ENCODE data around the gene COL18A1. TPM values are rescaled to one million over a fixed set of nuclear protein-coding genes. Genes with fewer than 3 reads are reported as not detected.

COL18A1 gene
- total RNA-seq, 3 donors from 2014 or later (not counting 1 experiment from before 2014, with no cell fraction given): 12.3 to 22.3 (median 12.7) TPM

DNA sequence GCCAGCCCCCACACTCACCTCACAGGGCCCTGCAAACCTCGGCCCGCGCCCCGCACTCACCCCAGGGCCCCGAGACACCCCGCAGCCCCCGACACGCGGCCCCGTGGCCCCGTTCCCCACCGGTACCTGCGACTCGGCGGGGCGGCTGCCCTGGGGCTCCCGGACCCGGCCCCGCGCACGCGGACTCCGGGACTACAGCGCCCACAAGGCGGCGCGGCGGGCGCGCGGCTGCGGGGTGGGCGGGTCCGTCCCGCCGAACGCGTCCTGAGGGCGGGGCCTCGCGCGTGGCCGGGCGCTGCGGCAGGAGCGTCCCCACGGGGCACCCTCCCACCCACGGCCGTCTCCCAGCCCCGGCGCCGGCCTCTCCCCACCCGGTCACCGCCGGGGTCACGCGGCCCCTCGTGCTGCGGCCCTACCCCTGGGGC, 137.3 kb downstream of the COL18A1 start, which contains the start of gene SLC19A1:
Gene SLC19A1, minus strand, starts transcription at position 199 of the 425 bp plus-strand sequence. CDS start 4,481 bp downstream, outside the sequence.
- H3K36me3 Mint-ChIP-seq: no peaks in the 10 kb centered on the region
- under 1% methylated on average over 59 of the region's 59 CpGs for WGBS (ENCODE audit: insufficient coverage)
- H3K27ac ChIP-seq (ENCODE audit: low read length): no peak within 1 kb of the TSS
- no peaks in the 10 kb centered on the region for H3K9me3 Mint-ChIP-seq
- no peaks in the 10 kb centered on the region for H3K27me3 ChIP-seq (ENCODE audit: control insufficient read depth, insufficient read depth, low read length)
- DNase-seq: peak; percentile 72 to 88
- peak within 1 kb of the TSS; percentile 80 for H3K4me3 Mint-ChIP-seq
- intact Hi-C loops (cut with micrococcal nuclease): no loop called here
- H3K4me3 ChIP-seq (ENCODE audit: low read length): peak within 1 kb of the TSS; percentile 27
- ATAC-seq: peak; percentile 89 to 93 (median 90)
- no peaks in the 10 kb centered on the region for H3K9me3 ChIP-seq (ENCODE audit: control insufficient read depth, insufficient read depth, low read length)
- TF ChIP-seq, protein P1, sequence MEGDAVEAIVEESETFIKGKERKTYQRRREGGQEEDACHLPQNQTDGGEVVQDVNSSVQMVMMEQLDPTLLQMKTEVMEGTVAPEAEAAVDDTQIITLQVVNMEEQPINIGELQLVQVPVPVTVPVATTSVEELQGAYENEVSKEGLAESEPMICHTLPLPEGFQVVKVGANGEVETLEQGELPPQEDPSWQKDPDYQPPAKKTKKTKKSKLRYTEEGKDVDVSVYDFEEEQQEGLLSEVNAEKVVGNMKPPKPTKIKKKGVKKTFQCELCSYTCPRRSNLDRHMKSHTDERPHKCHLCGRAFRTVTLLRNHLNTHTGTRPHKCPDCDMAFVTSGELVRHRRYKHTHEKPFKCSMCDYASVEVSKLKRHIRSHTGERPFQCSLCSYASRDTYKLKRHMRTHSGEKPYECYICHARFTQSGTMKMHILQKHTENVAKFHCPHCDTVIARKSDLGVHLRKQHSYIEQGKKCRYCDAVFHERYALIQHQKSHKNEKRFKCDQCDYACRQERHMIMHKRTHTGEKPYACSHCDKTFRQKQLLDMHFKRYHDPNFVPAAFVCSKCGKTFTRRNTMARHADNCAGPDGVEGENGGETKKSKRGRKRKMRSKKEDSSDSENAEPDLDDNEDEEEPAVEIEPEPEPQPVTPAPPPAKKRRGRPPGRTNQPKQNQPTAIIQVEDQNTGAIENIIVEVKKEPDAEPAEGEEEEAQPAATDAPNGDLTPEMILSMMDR (IDR thresholded peaks at IDR 0.05): peak; percentile 54
- no peaks in the 10 kb centered on the region for H3K36me3 ChIP-seq (ENCODE audit: control insufficient read depth, insufficient read depth, low read length)
- H3K4me1 Mint-ChIP-seq: peaks cover 0 to 4% of the 10 kb centered on the region in 2 donors
- H3K4me1 ChIP-seq (ENCODE audit: control insufficient read depth, insufficient read depth, low read length): peaks cover 20% of the 10 kb centered on the region
- peak within 1 kb of the TSS in 1 of 2 donors; percentile 29 for H3K27ac Mint-ChIP-seq
- H3K27me3 Mint-ChIP-seq (ENCODE audit: low read depth in 2 of 2): no peaks in the 10 kb centered on the region

DNA sequence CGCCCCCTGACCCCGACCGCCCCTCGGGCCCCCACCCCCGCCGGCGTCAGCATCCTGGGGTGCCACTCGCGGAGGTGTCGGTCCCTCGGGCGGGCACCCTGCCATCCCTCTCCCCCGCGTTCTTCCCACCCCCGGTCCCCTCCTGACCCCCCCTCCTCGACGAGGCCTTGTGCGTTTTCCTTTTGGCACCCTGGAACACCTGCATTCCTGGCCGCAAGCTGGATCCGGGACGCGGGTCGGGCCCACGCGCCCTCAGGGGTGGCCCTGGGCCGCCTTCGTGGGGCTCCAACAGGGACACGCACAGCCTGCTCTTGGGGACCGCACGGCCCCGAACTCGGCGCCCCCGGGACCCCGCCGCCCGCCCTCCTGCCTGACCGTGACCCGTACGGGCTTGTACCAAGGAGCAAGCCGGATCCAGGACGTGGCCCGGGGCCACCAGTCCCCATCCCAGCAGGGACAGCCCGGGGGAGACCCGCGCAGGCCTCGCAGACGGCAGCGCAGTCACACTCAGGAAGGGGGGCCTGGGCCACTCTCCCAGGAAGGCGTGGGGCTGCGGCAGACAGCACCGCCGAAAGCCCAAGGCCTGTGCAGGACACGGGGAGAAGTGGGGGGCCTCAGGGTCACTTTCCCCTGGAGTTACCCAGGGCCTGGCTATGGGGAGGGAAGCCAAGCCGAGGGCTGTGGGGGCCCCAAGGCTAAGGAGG, 137.9 kb downstream of the COL18A1 start:
- Mint-ChIP-seq H3K36me3 (no peaks in the 10 kb centered on the region), H3K4me1 (peaks cover 0 to 4% of the 10 kb centered on the region in 2 donors), H3K27ac (peak overlapping the region in 1 of 2 donors; percentile 29), H3K4me3 (peak overlapping the region; percentile 25), H3K27me3 (ENCODE audit: low read depth in 2 of 2) (no peaks in the 10 kb centered on the region), H3K9me3 (no peaks in the 10 kb centered on the region)
- DNase-seq (peak in 1 of 2 donors; percentile 15), ATAC-seq (no peak)
- intact Hi-C loops (cut with micrococcal nuclease): no loop called here
- Histone ChIP-seq H3K4me1 (ENCODE audit: control insufficient read depth, insufficient read depth, low read length) (peaks cover 20% of the 10 kb centered on the region), H3K27ac (ENCODE audit: low read length) (no peak overlapping the region), H3K9me3 (ENCODE audit: control insufficient read depth, insufficient read depth, low read length) (no peaks in the 10 kb centered on the region), H3K27me3 (ENCODE audit: control insufficient read depth, insufficient read depth, low read length) (no peaks in the 10 kb centered on the region), H3K4me3 (ENCODE audit: low read length) (peak overlapping the region; percentile 27), H3K36me3 (ENCODE audit: control insufficient read depth, insufficient read depth, low read length) (no peaks in the 10 kb centered on the region)
- TF ChIP-seq, protein P1 (IDR thresholded peaks at IDR 0.05): no peak
- 11% methylated on average over 48 of the region's 55 CpGs for WGBS (ENCODE audit: insufficient coverage)

DNA sequence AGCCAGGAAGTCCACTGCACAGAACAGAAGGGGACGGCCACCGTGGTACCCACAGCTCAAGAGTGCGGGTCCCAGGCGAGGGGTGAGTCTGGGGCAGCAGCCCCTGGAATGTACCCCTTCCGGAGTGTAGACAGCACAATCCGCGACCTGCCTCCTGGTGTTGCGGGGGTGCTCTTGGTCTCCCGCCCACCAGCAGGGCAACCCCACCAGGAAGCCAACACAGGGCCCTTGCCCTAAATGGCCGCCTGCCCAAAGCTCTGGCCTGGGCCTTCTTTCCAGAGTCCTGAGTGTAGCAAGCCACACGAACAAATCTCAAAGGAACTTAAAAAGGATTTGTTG, 138.4 kb downstream of the COL18A1 start:
- Mint-ChIP-seq H3K4me1 (peaks cover 0 to 4% of the 10 kb centered on the region in 2 donors), H3K27me3 (ENCODE audit: low read depth in 2 of 2) (no peaks in the 10 kb centered on the region), H3K4me3 (peak overlapping the region; percentile 49), H3K27ac (peak overlapping the region in 1 of 2 donors; percentile 29), H3K9me3 (no peaks in the 10 kb centered on the region), H3K36me3 (no peaks in the 10 kb centered on the region)
- TF ChIP-seq, protein P1 (IDR thresholded peaks at IDR 0.05): no peak
- DNase-seq (peak in 1 of 2 donors; percentile 13), ATAC-seq (no peak)
- Histone ChIP-seq H3K4me3 (ENCODE audit: low read length) (no peak overlapping the region), H3K27ac (ENCODE audit: low read length) (no peak overlapping the region), H3K27me3 (ENCODE audit: control insufficient read depth, insufficient read depth, low read length) (no peaks in the 10 kb centered on the region), H3K4me1 (ENCODE audit: control insufficient read depth, insufficient read depth, low read length) (peaks cover 20% of the 10 kb centered on the region), H3K36me3 (ENCODE audit: control insufficient read depth, insufficient read depth, low read length) (no peaks in the 10 kb centered on the region), H3K9me3 (ENCODE audit: control insufficient read depth, insufficient read depth, low read length) (no peaks in the 10 kb centered on the region)
- intact Hi-C loops (cut with micrococcal nuclease): no loop called here
- 74% methylated on average over 11 of the region's 11 CpGs for WGBS (ENCODE audit: insufficient coverage)
